T47D (cell line): ENCODE data around the gene SOHLH2.

Experiments used
- DNase-seq, 2 experiments: peaks; one replicate each; pipeline versions ENCODE4 v3.0.0 to v3.0.0-alpha.2; 2011 to 2012; ENCODE audit warnings: low read depth in 1 of 2, low spot score in 1 of 2
- JUND ChIP-seq: IDR thresholded peaks from 2 replicates; pipeline ENCODE4 v1.6.1; 2012; ENCODE audit warnings: low read depth
- in situ Hi-C: cut with HindIII; loops from 2 replicates; pipeline ENCODE4 v1.10.0; 2016; ENCODE audit warnings: low sequenced_read_pairs, low pct_unique_long_range_greater_than_20kb

The SOHLH2 gene

DNA sequence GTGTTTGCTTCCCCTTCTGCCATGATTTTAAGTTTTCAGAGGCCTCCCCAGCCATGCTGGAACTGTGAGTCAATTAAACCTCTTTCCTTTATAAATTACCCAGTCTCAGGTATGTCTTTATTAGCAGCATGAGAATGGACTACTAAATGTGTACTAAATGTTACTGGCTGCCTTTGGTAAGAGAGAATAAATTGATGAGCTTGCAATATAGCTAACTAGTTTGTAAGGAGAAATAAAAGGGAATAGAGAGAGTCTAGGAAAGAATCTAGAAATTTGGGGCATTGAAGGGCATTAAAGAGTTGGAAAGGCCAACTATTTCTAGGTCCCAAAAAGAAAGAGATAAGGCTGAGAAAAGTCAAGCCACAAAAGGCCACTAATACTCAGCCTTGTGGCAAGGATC is 5.5 kb upstream of the SOHLH2 start:
- no peak for TF ChIP-seq JUND
- in situ Hi-C loops, result no loop called here
- no peak for DNase-seq

DNA sequence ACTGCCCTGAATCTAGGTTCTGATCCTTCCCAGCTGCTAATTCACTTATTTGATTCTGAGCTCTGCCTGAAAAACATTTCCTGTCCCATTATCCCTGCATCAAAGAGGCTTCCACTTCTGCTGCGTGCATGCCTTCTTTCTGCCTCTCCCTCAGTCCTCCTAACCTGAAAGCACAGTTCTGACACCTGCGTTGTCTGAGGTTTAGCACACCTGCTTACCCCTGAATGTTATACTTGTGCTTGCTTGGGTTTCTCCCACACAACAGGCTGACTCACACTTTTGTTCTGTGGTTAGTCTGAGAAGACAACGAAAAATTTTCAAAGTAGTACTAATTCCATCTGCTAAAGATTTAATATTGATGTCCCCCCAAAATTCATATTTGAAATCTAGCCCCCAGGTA is 3.1 kb upstream of the SOHLH2 start:
- in situ Hi-C loops, result no loop called here
- DNase-seq, result no peak
- TF ChIP-seq JUND, result no peak

DNA sequence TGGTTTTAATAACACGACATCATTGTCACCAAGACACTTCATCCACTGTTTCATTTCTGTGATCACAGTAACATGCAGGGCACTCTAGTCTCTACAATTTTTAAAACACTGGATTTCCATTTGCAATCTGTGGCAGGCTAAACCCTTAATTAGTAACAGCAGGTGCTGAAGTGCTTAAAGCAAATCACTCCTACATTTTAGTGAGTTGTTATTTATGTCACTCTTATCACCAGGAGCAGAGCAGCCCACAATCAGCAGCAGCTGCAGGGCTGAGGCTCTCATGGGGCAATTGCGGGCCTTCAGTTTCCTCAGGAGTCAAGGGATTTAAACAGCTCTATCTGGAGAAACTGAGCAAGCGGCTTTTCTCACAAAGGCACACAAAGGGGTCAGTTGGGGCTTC is 1.6 kb downstream of the SOHLH2 start:
- in situ Hi-C loops, result no loop called here
- TF ChIP-seq JUND, result no peak
- no peak for DNase-seq

DNA sequence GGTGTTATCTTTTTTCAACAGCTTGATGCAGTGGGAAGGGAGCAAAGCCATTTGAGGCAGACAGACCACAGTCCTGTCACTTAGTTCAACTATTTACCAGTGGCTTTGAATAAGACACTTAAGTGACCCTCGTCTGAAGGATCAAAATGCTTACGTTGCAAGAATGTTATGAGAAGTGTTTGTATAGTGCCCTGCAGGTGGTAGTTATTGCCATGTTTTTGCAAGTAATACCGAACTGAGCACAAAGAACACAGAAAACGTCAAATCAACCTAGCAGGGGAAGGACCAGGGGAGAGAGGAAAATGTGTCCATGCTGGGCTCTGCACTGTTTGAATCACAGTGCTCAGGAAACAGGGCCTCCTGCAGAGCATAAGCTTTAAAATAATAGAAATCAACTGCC is 2.8 kb downstream of the SOHLH2 start:
- no peak for TF ChIP-seq JUND
- in situ Hi-C loops, result no loop called here
- DNase-seq, result no peak

DNA sequence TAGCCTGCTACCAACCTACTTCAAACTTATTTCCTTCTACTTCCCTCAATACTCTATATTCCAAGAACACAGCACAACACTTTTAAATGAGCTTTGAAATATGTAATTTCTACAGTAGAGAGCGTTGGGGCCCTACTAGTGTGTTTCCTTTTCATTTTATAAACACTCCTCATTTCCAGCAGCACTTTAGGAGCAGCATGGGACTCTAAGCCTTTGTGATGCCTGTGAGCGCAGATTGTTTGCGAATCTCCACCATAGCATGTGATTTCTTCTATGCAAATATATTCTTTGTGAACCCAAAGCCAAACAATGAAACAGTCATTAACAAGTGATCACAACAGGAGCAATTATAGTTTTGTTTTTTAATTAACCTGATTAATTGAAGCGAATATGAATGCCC is 3.6 kb downstream of the SOHLH2 start:
- no peak for TF ChIP-seq JUND
- no peak for DNase-seq
- in situ Hi-C loops, result no loop called here

DNA sequence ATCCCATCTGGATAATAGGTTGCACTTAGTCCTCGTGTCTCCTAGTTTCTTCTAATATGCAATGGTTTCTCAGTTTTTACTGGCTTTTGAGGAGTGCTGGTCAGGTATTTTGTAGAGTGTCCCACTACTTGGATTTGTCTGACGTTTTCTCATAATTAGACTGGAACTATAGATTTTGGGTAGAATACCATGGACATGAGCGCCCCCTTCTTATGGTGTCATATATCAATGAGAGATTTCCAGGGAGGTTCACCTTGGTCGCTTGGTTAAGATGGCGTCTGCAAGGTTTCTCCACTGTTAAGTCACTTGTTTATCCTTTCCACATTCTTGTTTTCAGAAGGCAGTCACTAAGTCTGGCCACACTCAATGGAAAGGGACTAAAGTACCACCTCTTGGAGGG is 6.7 kb downstream of the SOHLH2 start:
- DNase-seq, result no peak
- in situ Hi-C loops, result no loop called here
- TF ChIP-seq JUND, result no peak

DNA sequence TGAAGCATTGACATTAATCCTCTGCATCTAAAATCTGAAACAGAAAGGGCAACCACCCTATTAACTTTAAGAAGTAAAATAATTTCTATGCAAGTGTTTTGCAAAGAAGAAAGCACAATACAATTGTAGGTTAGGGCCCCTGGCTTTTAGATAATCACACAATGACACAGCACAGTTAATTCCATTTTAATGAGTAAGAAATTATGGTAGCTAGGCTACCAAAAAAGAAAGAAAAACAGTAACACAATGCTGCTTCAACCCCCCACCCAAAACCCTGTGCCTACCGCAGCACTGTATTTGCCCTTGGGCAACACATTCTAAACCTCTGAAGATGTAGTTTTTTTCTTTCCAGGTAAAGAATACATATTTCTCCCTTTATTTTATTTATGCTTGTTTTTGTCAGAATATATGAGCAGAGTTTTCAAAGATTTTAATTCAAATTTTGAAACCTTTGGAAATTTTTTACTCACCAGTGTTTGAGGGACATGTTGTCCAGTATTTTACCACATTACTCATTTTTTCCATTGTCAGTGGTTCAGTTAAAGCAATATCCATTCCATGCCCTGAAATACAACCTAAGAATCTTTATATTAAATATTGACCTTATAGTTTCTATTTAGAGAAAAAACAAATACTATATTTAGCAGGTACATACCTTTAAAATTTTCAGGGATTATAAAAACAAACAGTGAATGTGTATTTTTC is 21.1 kb downstream of the SOHLH2 start:
- TF ChIP-seq JUND, result no peak
- in situ Hi-C loops, result no loop called here
- DNase-seq, result no peak

DNA sequence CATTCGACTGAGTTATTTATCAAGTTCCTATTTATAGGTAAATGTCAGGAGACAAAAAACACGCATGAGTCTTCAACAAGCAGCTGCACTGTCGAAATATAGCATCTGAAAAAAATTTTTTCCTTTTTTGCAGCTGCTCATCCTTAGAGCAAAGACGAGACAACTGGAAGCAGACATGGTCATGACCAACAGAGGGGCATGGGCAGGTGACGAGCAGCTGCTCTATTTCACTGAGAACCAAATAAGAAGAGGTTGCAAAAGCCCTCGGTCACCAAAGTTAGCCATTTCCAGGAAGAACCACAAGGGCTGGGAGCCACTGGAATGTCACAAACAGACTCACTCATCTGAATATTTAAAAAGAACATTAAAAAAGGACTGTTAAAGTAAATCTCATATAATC is 22.2 kb downstream of the SOHLH2 start:
- in situ Hi-C loops, result no loop called here
- no peak for DNase-seq
- TF ChIP-seq JUND, result no peak

DNA sequence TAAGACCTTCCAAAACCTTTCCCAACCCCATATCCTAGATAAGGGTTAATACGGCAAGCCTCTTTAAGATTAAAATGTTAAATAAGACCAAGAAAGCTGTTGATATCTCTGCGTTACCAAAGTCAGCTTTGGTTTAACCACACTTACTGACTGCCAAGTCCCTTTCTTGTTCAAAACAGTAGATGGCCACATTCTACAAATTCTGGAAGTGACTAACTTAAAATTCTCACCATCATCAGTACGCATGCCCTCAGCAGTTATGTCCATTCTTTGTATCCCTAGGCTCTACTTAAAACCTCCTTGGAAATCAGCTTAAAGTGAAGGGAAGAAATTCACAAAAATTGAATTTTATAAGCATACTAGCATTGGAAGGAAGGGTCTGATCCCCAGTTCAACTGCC is 23.6 kb downstream of the SOHLH2 start:
- no peak for TF ChIP-seq JUND
- no peak for DNase-seq
- in situ Hi-C loops, result no loop called here

DNA sequence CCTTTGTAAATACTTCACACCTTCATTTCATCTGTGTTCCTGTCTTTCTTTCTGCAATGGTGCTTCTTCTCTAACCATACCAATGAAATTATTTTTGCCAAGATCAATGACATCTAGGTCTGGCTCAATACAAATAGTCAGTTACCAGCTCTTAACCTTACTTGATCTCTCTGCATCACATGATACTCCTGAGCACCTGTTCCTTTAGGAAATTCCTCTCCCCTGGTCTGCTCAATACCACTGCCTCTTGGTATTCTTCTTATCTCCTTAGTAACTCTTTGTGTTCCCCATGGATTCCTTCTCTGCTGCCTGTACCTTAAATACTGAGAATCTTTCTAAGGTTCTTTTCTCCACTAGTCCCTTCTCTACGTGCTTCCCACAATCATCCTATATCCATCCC is 25.9 kb downstream of the SOHLH2 start:
- in situ Hi-C loops, result no loop called here
- no peak for TF ChIP-seq JUND
- DNase-seq, result no peak

DNA sequence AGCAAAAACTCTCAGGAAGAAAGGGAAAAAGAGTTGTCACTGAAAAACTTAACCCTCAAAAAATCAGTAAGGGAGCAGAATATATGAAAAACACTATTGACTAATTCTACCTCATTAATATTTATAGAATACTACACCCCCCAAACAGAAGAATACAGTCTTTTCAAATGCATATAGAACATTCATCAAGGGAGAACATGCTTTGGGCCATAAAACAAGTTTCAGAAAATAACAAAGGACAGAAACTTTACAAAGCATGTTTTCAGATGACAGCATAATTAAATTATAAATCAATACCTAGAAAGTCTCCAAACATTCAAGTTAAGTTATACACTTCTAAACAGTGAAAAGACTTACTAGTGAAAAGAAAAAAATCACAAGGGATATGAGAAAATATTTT is 30.5 kb downstream of the SOHLH2 start:
- in situ Hi-C loops, result no loop called here

DNA sequence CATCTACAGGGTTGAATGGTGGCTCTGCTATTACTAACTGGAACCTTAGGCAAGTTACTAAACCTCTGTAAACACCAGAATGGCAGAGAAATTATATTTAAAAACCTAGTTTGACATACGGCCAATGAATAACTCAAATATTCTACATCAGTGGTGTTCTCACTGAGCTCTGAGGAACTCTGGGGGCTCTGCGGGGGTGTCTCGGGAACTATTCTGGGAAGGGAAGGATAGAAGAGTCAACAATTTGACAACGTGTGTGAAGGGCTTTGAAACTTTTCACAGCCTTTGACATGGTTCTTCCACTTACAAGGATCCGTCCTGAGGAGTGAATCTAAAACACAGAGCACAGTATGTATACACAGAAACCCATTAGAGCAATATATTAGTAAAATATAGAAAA is 38.7 kb downstream of the SOHLH2 start:
- no peak for DNase-seq
- no peak for TF ChIP-seq JUND
- in situ Hi-C loops, result no loop called here

More for the DNA sequence above, 30.5 kb downstream of the SOHLH2 start:
- no peak for DNase-seq
- no peak for TF ChIP-seq JUND

DNA sequence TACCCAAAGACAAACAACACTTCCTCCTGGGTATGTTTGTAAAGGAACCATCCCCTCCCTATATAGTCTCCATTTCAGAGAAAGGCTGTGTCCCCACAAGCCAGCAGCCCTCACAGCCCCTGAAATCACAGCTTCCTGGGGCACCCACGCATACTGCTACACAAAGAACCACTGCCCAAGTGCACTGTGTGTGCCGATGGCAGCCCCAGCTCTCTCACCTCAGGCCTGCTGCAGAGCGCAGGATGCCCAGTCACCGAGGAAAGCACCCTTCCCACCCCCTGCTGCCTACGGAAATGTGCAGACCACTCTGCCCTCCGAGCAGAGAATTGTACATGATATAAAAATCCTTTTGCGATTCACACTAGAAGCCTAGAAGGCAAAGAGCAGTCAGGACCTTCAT is 39.4 kb downstream of the SOHLH2 start:
- no peak for TF ChIP-seq JUND
- DNase-seq, result no peak
- in situ Hi-C loops, result no loop called here
